Fibroblast of lung (primary cell): ENCODE results near the gene CH25H. TPM values are rescaled to one million over a fixed set of nuclear protein-coding genes. Genes with fewer than 3 reads are reported as not detected.
"Not testable (repeated sequence)": the region's sequence is repeated elsewhere in the genome, so short reads cannot be mapped to it uniquely, and the experiment has no call there.

Experiments
- DNase-seq, 2 donors: peaks; one replicate each; pipeline versions ENCODE4 v3.0.0 to v3.0.0-alpha.2; 2010; ENCODE audit warnings: low read depth in 2 of 2
- H2AFZ ChIP-seq: 2 replicates; pipeline ENCODE4 v1.5.1; 2012; ENCODE audit warnings: low read length, control low read depth, inconsistent platforms
- H3K27ac ChIP-seq: 2 replicates; pipeline ENCODE4 v1.5.1; 2011; ENCODE audit warnings: low read length, control low read depth; ENCODE audit not compliant: insufficient read depth
- H3K27me3 ChIP-seq: 2 replicates; pipeline ENCODE4 v1.5.1; 2011; ENCODE audit warnings: mild to moderate bottlenecking, low read length; ENCODE audit not compliant: control insufficient read depth, insufficient read depth
- H3K36me3 ChIP-seq: 2 replicates; pipeline ENCODE4 v1.5.1; 2011; ENCODE audit warnings: low read length; ENCODE audit not compliant: control insufficient read depth, insufficient read depth
- H3K4me1 ChIP-seq: 2 replicates; pipeline ENCODE4 v1.5.1; 2011; ENCODE audit warnings: low read length; ENCODE audit not compliant: control insufficient read depth, insufficient read depth; ENCODE audit errors: extremely low read depth
- H3K4me2 ChIP-seq: 2 replicates; pipeline ENCODE4 v1.5.1; 2011; ENCODE audit warnings: low read length, control low read depth; ENCODE audit not compliant: insufficient read depth; ENCODE audit errors: extremely low read depth
- H3K4me3 ChIP-seq, 4 experiments: fragments of 200-600 bp in 1 of 4; sonication (generic) in 1 of 4; replicated peaks in 1 of 4; 2 replicates each; pipeline ENCODE4 v1.5.1; 2011 to 2016; ENCODE audit warnings: low read length in 4 of 4, low read depth in 3 of 4, mild to moderate bottlenecking in 3 of 4, control low read depth in 2 of 4, inconsistent platforms in 1 of 4, mixed read lengths in 1 of 4; ENCODE audit not compliant: insufficient read depth in 1 of 4; ENCODE audit errors: control extremely low read depth in 1 of 4
- H3K79me2 ChIP-seq: 2 replicates; pipeline ENCODE4 v1.5.1; 2012; ENCODE audit warnings: mild to moderate bottlenecking, low read length, inconsistent platforms; ENCODE audit not compliant: control insufficient read depth, insufficient read depth
- H3K9ac ChIP-seq: 2 replicates; pipeline ENCODE4 v1.5.1; 2011; ENCODE audit warnings: mild to moderate bottlenecking, low read length, control low read depth; ENCODE audit not compliant: insufficient read depth
- H3K9me3 ChIP-seq: 2 replicates; pipeline ENCODE4 v1.5.1; 2012; ENCODE audit warnings: low read depth, low read length; ENCODE audit not compliant: control insufficient read depth, insufficient read depth
- H4K20me1 ChIP-seq: 2 replicates; pipeline ENCODE4 v1.5.1; 2011; ENCODE audit warnings: low read length; ENCODE audit not compliant: control insufficient read depth, insufficient read depth; ENCODE audit errors: extremely low read depth
- EZH2 ChIP-seq: IDR thresholded peaks from 2 replicates; pipeline ENCODE4 v1.5.1; 2012; ENCODE audit warnings: low read length, control low read depth, mild to moderate bottlenecking; ENCODE audit errors: missing control alignments
- polyA plus RNA-seq, 2 donors: library from polyadenylated mRNA; depleted of rRNA in 1 of 2; stranded (reverse) in 1 of 2; unstranded in 1 of 2; fragments of >200 nt; gene quantifications; 2 replicates each; pipeline ENCODE4 v1.2.1, GENCODE V29; 2011 to 2012; ENCODE audit warnings: missing spikeins in 1 of 2
- total RNA-seq: library from RNA; depleted of rRNA; stranded (reverse); fragments of >200 nt; gene quantifications from 2 replicates; pipeline ENCODE4 v1.2.1, GENCODE V29; 2014
- TF ChIP-seq, protein P1 (sequence below), 2 donors: IDR thresholded peaks in 1 of 2; conservative IDR thresholded peaks in 1 of 2; 1 replicate in 1 of 2; 2 replicates in 1 of 2; pipeline ENCODE4 v1.5.1; 2011 to 2012; ENCODE audit warnings: low read length in 2 of 2, control low read depth in 1 of 2, inconsistent platforms in 1 of 2, low read depth in 1 of 2, mild to moderate bottlenecking in 1 of 2

The CH25H gene
- total and polyA plus RNA-seq, 2 donors (not counting 1 experiment from before 2014, with no cell fraction given): 1.7 to 17.7 TPM

DNA sequence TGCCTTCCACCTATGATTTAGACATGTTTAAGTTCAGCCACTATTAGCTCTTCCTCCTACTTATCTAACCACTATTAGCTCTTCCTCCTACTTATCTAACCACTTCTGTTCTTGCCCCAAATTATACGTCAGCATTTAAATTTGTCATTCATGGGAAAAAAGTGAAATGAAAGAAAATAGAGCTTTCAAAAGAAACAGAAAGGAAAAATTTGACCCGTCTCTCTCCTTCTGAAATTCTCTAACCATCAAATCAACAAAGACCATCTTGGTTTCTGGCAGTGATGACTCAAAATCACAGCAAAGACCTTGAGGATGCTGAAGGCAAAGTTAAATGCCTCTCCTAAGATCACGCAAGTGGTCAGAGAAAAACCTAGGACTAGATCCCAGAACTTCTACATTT is 41.9 kb upstream of the CH25H start:
- Histone ChIP-seq H3K27me3 (no peaks in the 10 kb centered on the region), H3K4me2 (no peak overlapping the region), H3K9me3 (no peaks in the 10 kb centered on the region), H3K79me2 (peaks cover 5% of the 10 kb centered on the region), H3K9ac (no peak overlapping the region), H3K4me3 (no peak overlapping the region), H3K36me3 (no peaks in the 10 kb centered on the region), H3K27ac (no peak overlapping the region), H3K4me1 (no peaks in the 10 kb centered on the region), H2AFZ (no peak overlapping the region), H4K20me1 (no peaks in the 10 kb centered on the region)
- no peak for DNase-seq
- no peak for TF ChIP-seq EZH2
- TF ChIP-seq, protein P1, sequence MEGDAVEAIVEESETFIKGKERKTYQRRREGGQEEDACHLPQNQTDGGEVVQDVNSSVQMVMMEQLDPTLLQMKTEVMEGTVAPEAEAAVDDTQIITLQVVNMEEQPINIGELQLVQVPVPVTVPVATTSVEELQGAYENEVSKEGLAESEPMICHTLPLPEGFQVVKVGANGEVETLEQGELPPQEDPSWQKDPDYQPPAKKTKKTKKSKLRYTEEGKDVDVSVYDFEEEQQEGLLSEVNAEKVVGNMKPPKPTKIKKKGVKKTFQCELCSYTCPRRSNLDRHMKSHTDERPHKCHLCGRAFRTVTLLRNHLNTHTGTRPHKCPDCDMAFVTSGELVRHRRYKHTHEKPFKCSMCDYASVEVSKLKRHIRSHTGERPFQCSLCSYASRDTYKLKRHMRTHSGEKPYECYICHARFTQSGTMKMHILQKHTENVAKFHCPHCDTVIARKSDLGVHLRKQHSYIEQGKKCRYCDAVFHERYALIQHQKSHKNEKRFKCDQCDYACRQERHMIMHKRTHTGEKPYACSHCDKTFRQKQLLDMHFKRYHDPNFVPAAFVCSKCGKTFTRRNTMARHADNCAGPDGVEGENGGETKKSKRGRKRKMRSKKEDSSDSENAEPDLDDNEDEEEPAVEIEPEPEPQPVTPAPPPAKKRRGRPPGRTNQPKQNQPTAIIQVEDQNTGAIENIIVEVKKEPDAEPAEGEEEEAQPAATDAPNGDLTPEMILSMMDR (conservative IDR thresholded peaks at IDR 0.05 in 1 of 2, IDR thresholded peaks at IDR 0.05 in 1 of 2; ENCODE audit: low read depth in 1 of 2, low read length in 2 of 2): no peak

DNA sequence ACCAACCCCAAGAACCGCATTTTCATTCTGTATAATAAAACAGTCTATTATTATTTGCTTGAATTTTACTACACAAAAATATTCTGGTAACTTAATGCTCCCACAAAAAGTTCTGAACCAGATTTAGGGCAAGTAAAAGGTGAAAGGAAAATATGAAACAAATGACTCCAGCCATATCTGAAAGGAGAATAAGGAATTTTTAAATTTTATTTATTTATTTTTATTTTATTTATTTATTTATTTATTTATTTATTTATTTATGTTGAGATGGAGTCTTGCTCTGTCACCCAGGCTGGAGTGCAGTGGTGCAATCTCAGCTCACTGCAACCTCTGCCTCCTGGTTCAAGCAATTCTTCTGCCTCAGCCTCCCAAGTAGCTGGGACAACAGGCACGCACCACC is 40.5 kb upstream of the CH25H start:
- H3K36me3 ChIP-seq, H3K27me3 ChIP-seq, H3K4me2 ChIP-seq, H4K20me1 ChIP-seq, H3K9me3 ChIP-seq, H3K79me2 ChIP-seq, H3K4me3 ChIP-seq, H2AFZ ChIP-seq, DNase-seq, H3K27ac ChIP-seq, H3K4me1 ChIP-seq, H3K9ac ChIP-seq: not testable (repeated sequence)

DNA sequence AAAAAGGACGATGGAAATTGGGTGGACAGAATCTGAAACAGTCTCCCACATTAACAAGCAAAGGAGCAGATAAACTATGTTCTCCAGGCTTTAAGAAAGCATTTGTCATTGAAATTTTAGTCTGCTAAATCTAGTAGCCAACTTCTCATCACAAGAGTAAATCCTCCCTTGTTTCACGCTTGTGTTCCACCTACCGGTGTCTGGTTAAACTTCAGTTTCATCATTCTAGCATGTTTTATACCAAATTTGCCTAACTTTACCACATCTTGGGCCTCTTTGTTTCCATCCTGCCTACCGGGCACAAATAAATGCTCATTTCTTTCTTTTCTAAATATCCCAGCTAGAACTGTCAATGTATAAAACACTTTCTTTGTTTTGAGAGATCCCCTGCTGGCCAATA is 38.7 kb upstream of the CH25H start:
- Histone ChIP-seq H3K36me3 (no peaks in the 10 kb centered on the region), H3K79me2 (peaks cover 2% of the 10 kb centered on the region), H3K27me3 (no peaks in the 10 kb centered on the region), H3K9ac (no peak overlapping the region), H3K9me3 (no peaks in the 10 kb centered on the region), H3K4me2 (no peak overlapping the region), H3K27ac (no peak overlapping the region), H3K4me1 (no peaks in the 10 kb centered on the region), H4K20me1 (no peaks in the 10 kb centered on the region), H3K4me3 (no peak overlapping the region), H2AFZ (no peak overlapping the region)
- DNase-seq: no peak
- TF ChIP-seq, protein P1 (conservative IDR thresholded peaks at IDR 0.05 in 1 of 2, IDR thresholded peaks at IDR 0.05 in 1 of 2; ENCODE audit: low read depth in 1 of 2, low read length in 2 of 2): no peak
- TF ChIP-seq EZH2: no peak
